Measurements from ENCODE around the gene PTPRC. TPM values are rescaled to one million over a fixed set of nuclear protein-coding genes. Genes with fewer than 3 reads are reported as not detected.
A peak's percentile ranks its signal among the peaks of the same experiment; 100 is the strongest.

The PTPRC gene
- total and polyA plus RNA-seq, 5 donors = 1.3 to 16.2 (median 11.7) TPM

DNA sequence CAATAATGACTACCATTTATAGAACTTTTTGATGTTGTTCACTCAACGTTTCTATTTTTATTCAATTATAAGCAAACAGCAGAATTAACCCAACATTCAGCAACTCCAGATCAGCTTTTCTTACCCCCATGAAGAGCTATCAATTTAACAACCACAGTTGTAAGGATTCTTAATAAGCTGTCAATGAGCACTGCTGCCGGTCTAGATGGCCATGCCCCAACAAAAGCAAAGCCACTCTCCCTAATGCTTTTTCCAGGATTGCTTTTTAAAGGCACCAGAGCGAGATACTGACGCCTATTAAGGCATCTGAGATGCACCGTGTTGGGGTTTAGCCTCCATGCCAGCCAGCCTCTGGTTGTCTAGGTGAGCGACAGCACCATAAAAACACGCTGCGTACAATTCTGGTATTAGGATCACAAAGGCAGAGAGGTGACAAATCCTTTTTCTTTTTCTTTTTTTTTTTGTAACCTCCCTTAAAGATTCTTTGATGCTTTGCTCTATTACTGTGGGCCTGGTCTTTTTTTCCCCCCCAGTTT lies 39.5 kb downstream of the PTPRC start:
- no peak overlapping the region for H3K4me3 ChIP-seq (ENCODE audit: low read length)
- no peak for DNase-seq
- no peak for ATAC-seq
- H3K9me3 ChIP-seq (ENCODE audit: control insufficient read depth, low read length) = no peaks in the 10 kb centered on the region
- H3K27ac ChIP-seq (ENCODE audit: low read length) = no peak overlapping the region
- no peaks in the 10 kb centered on the region for H3K27me3 ChIP-seq (ENCODE audit: control insufficient read depth, insufficient read depth)
- H3K4me1 ChIP-seq (ENCODE audit: control insufficient read depth, insufficient read depth, low read length) = no peaks in the 10 kb centered on the region
- WGBS = 73% methylated on average over 8 of the region's 8 CpGs
- intact Hi-C loops (cut with DNase I) = no loop called here

DNA sequence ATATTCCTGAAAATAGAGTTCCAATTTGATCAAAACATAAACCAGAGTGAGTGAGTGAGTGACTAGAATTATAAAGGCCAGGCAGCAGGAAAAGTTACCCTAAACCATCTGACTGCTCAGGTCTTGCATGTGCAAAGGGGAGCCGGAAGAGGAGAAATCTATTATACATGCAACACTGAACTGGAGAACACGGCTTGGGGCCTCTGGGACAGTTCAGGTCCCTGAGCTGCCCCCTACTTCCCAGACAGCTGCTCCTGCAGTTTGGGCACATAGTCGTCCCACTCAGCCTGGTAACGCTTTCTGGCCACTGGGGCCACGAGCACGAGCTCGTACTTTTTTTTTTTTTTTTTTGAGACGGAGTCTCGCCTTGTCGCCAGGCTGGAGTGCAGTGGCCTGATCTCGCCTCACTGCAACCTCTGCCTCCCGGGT lies 40.1 kb downstream of the PTPRC start:
- Histone ChIP-seq H3K4me3 (ENCODE audit: low read length) (no peak overlapping the region), H3K4me1 (ENCODE audit: control insufficient read depth, insufficient read depth, low read length) (no peaks in the 10 kb centered on the region), H3K9me3 (ENCODE audit: control insufficient read depth, low read length) (no peaks in the 10 kb centered on the region), H3K27ac (ENCODE audit: low read length) (no peak overlapping the region), H3K27me3 (ENCODE audit: control insufficient read depth, insufficient read depth) (no peaks in the 10 kb centered on the region)
- intact Hi-C loops (cut with DNase I) = no loop called here
- DNase-seq = peak in 1 of 3 donors; percentile 23
- no peak for ATAC-seq
- WGBS = 89% methylated on average over 12 of the region's 12 CpGs

DNA sequence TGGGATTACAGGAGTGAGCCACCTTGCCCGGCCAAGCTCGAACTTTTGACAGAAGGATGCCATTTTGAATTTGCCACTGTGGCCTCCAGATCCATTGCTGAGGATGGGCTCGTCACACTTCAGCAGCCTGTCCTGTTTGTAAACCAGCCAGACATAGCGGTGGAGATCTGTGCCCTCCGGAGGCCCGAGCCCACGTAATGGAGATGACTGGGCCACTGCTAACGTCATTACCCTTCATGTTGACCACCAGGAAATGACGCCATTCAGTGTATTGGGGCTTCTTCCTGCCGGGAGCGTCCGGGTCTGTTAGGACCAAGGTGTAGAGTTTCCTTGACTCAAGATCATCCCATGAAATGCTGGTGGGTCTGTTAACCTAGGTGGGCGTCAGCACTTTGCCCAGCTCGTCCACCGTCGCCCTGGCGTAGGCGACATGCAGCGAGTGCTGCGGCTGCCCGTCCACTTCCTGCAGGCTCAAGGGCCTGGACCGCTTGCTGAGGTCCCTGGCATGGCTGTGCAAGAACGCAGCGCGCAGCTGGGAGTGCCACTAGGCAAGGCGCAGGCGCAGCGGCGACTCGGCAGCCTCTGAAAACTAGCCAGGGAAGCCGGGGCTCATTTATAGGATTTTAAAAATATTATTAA lies 40.8 kb downstream of the PTPRC start:
- no peak overlapping the region for H3K27ac ChIP-seq (ENCODE audit: low read length)
- H3K27me3 ChIP-seq (ENCODE audit: control insufficient read depth, insufficient read depth) = no peaks in the 10 kb centered on the region
- intact Hi-C loops (cut with DNase I) = no loop called here
- DNase-seq (peak in 2 of 3 donors; percentile 25 to 40), ATAC-seq (no peak)
- no peaks in the 10 kb centered on the region for H3K9me3 ChIP-seq (ENCODE audit: control insufficient read depth, low read length)
- 93% methylated on average over 31 of the region's 31 CpGs for WGBS
- no peaks in the 10 kb centered on the region for H3K4me1 ChIP-seq (ENCODE audit: control insufficient read depth, insufficient read depth, low read length)
- no peak overlapping the region for H3K4me3 ChIP-seq (ENCODE audit: low read length)

DNA sequence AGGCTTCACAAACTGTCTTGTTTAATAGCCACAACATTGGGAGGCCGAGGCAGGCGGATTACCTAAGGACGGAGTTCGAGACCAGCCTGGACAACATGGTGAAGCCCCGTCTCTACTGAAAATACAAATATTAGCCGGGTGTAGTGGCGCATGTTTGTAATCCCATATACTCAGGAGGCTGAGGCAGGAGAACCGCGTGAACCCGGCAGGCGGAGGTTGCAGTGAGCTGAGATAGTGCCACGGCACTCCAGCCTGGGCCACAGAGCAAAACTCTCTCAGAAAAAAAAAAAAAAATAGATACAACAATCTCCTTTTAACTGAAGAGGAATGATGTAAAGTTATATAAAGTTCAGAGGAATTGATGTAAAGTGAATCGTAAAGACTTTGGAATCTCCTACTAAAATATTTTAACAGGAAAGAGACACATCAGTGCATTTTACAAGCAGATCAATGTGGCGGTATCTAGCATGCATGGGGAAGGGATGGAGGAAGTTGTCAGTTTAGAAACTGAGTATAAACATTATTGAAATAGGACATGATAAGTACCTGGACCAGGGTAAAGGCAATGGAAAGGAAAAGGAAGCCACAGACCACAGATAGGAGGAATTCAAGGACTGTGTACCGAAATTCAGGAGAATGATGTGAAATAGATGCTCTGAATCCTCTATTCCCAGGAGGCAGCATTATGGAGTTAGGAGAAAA lies 41.5 kb downstream of the PTPRC start:
- no peaks in the 10 kb centered on the region for H3K27me3 ChIP-seq (ENCODE audit: control insufficient read depth, insufficient read depth)
- 90% methylated on average over 15 of the region's 15 CpGs for WGBS
- ATAC-seq = no peak
- no peak overlapping the region for H3K27ac ChIP-seq (ENCODE audit: low read length)
- no peaks in the 10 kb centered on the region for H3K4me1 ChIP-seq (ENCODE audit: control insufficient read depth, insufficient read depth, low read length)
- H3K4me3 ChIP-seq (ENCODE audit: low read length) = no peak overlapping the region
- peak in 1 of 3 donors; percentile 32 for DNase-seq
- no peaks in the 10 kb centered on the region for H3K9me3 ChIP-seq (ENCODE audit: control insufficient read depth, low read length)
- intact Hi-C loops (cut with DNase I) = no loop called here

DNA sequence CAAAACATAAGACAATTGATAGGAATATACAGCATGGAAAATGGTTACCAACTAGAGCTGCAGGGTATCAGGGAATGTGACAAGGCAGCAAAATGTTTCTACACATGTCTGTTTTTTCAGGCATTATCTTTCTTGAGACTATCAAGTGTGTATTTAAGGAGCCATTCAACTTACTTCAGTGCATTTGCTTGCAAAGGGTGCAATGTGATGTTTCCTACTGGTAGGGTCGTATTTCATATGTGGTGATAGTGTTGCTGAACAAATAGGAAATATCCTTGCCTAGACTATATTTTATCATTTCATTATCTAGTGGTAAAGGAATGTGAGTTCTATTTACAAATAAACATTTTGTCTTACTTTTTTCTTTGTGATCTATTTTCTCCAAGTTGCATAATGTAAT lies 42.4 kb downstream of the PTPRC start:
- no peak for ATAC-seq
- 19% methylated on average over 1 of the region's 1 CpG for whole genome bisulfite sequencing
- Histone ChIP-seq H3K4me3 (ENCODE audit: low read length) (no peak overlapping the region), H3K4me1 (ENCODE audit: control insufficient read depth, insufficient read depth, low read length) (no peaks in the 10 kb centered on the region), H3K27ac (ENCODE audit: low read length) (no peak overlapping the region), H3K27me3 (ENCODE audit: control insufficient read depth, insufficient read depth) (no peaks in the 10 kb centered on the region), H3K9me3 (ENCODE audit: control insufficient read depth, low read length) (no peaks in the 10 kb centered on the region)
- intact Hi-C loops (cut with DNase I) = no loop called here
- no peak for DNase-seq

DNA sequence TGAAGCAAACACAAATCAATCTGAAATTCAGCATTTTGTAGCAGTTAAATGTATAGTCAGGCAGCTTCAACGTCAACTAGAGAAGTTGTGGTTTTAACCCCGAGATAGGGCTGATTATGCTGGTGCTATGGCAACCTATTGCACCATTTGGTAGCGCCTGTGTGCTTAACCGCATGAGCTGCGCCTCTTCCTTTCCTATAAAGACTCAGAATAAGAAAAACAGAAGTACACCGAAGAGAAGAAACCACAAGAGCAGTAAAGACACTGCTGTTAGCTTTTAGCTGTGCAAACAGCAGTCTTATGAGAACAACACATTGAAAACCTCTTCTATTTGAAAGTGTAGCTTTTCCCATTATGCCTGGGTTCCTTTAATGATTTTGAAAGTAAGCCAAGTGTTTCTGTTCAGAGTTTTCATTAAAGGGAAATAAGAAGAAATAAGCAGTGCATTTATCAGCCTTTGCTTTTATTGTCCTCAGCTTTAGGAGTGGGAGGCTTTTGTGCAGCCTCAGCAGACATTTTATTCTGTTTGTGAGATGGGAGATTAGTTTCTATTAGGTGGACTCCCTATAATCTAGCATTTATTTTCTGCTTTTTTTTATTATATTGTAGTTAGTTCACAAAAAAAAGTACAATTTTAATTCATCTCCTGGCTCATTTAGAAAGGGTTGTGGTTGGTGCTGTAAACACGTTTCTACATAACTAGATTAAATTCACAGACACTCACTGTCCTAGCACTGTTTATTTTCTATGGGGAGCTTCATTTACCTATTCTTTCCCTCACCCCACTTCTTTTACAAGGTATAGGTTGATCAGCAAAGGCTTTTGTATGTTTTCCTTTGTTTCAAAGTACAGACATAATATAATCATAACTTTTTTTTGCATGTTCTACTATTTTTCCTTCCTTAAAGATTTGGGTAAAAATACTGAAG lies 43.3 kb downstream of the PTPRC start:
- DNase-seq (peak; percentile 41 to 73 (median 64)), ATAC-seq (peak; percentile 80 to 90)
- Histone ChIP-seq H3K27ac (ENCODE audit: low read length) (no peak overlapping the region), H3K4me1 (ENCODE audit: control insufficient read depth, insufficient read depth, low read length) (no peaks in the 10 kb centered on the region), H3K9me3 (ENCODE audit: control insufficient read depth, low read length) (no peaks in the 10 kb centered on the region), H3K4me3 (ENCODE audit: low read length) (no peak overlapping the region), H3K27me3 (ENCODE audit: control insufficient read depth, insufficient read depth) (no peaks in the 10 kb centered on the region)
- intact Hi-C loops (cut with DNase I) = no loop called here
- WGBS = 20% methylated on average over 7 of the region's 7 CpGs

DNA sequence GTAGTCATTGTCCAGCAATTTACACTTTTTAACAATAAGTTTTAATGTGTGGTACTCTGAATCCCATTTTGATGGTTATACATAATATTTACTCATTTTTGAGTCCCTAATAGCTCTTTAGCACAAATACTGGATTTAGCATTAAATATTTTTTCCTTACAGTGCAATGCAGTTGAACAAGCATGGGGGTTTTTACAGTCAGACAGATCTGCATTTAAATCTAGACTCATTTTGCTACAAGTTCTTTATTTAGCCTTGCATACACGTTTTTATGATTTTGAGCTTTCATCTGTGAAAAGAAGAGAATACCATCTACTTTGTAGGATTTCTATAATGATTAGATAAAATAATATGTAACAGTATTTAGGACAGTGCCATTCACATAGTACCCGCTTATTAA lies 44.0 kb downstream of the PTPRC start:
- H3K27ac ChIP-seq (ENCODE audit: low read length) = no peak overlapping the region

DNA sequence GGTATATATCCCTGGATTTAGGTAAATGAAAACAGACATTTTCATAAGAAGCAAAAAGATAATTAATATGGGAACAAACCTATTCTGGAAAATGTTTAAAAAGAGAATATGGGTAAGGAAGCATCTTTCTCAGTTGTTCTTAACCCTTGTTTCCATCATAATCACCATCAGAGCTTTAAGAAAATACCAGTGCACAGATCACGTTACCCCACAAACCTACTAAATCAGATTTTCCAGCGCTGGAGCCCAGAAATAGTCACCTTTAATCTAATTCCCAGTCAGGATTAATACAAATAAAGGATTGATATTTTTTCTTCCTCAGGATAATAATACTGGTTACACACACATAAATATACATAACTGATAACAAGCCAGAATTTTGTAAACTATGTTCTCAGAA lies 44.6 kb downstream of the PTPRC start:
- intact Hi-C loops (cut with DNase I) = no loop called here
- Histone ChIP-seq H3K27me3 (ENCODE audit: control insufficient read depth, insufficient read depth) (no peaks in the 10 kb centered on the region), H3K9me3 (ENCODE audit: control insufficient read depth, low read length) (no peaks in the 10 kb centered on the region), H3K27ac (ENCODE audit: low read length) (no peak overlapping the region), H3K4me1 (ENCODE audit: control insufficient read depth, insufficient read depth, low read length) (no peaks in the 10 kb centered on the region), H3K4me3 (ENCODE audit: low read length) (no peak overlapping the region)
- DNase-seq = no peak
- WGBS = 90% methylated on average over 2 of the region's 2 CpGs
- no peak for ATAC-seq

More for the DNA sequence above, 44.0 kb downstream of the PTPRC start:
- DNase-seq = no peak
- Histone ChIP-seq H3K4me3 (ENCODE audit: low read length) (no peak overlapping the region), H3K9me3 (ENCODE audit: control insufficient read depth, low read length) (no peaks in the 10 kb centered on the region), H3K27me3 (ENCODE audit: control insufficient read depth, insufficient read depth) (no peaks in the 10 kb centered on the region), H3K4me1 (ENCODE audit: control insufficient read depth, insufficient read depth, low read length) (no peaks in the 10 kb centered on the region)
- intact Hi-C loops (cut with DNase I) = no loop called here
- 70% methylated on average over 2 of the region's 2 CpGs for WGBS
- no peak for ATAC-seq

DNA sequence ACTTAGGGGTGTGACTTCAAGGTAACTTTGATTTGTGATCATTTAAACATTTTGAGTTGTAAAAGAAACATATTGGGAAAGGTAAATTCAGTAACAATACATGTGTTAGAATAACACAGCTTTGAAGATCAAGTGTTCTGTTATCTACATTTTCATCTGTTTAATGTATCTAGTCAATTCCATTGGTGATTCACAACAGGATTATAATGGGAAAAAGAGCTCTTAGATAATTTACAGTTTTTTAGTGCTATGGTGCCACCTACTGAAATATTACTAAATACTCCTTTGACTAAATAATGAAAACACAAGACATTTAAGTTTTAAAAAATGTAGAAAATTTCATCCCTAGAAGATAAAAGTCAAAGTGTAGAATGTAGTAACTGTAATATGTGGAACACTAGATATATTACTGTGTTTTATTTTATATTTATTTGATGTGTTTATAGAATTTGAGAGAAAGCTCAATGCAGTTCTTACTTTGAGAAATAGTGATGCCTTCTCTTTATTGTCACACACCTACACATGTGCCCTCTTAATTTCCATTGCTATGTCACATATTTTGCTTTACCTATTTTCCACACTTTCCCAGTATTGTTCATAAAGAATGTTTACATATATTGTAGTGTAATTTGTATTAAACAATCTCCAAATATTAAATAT lies 47.4 kb downstream of the PTPRC start:
- ATAC-seq (no peak), DNase-seq (no peak)
- no peaks in the 10 kb centered on the region for H3K27me3 ChIP-seq (ENCODE audit: control insufficient read depth, insufficient read depth)
- H3K4me1 ChIP-seq (ENCODE audit: control insufficient read depth, insufficient read depth, low read length) = no peaks in the 10 kb centered on the region
- H3K9me3 ChIP-seq (ENCODE audit: control insufficient read depth, low read length) = no peaks in the 10 kb centered on the region
- no peak overlapping the region for H3K27ac ChIP-seq (ENCODE audit: low read length)
- intact Hi-C loops (cut with DNase I) = no loop called here
- H3K4me3 ChIP-seq (ENCODE audit: low read length) = no peak overlapping the region

DNA sequence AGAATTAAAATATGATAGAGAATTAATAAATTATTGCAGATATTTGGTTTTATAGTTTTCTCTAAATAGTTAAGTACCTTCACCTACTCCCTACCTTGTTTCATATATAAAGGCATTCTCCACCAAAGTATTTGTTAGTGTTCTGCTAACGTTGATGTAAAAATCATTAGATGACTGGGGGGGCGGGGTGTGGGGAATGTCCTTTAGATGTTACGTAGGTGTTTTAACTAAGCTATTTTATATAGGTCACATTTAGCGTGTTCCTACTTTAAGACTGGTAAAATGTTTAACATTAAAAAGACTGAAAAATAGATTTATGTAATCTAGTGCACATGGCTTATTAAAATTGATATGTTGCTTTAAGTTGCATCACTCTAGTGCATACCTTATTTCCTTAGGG lies 48.6 kb downstream of the PTPRC start:
- no peak for DNase-seq
- ATAC-seq = no peak
- intact Hi-C loops (cut with DNase I) = no loop called here
- H3K4me1 ChIP-seq (ENCODE audit: control insufficient read depth, insufficient read depth, low read length) = no peaks in the 10 kb centered on the region
- H3K27me3 ChIP-seq (ENCODE audit: control insufficient read depth, insufficient read depth) = no peaks in the 10 kb centered on the region
- 83% methylated on average over 4 of the region's 4 CpGs for WGBS
- no peaks in the 10 kb centered on the region for H3K9me3 ChIP-seq (ENCODE audit: control insufficient read depth, low read length)
- H3K4me3 ChIP-seq (ENCODE audit: low read length) = no peak overlapping the region
- no peak overlapping the region for H3K27ac ChIP-seq (ENCODE audit: low read length)

All from right cardiac atrium (tissue), 5 donors.